Stimulated activated CD4-positive, alpha-beta T cell treated with anti-CD3 and anti-CD28 coated beads, Interleukin-4, amount 100 ng/mL, for 1 hour (primary cell): ENCODE results near the gene DUSP2.
A peak's percentile ranks its signal among the peaks of the same experiment; 100 is the strongest.
"Not testable (repeated sequence)": the region's sequence is repeated elsewhere in the genome, so short reads cannot be mapped to it uniquely, and the experiment has no call there.

Experiments
- DNase-seq: peaks from one replicate; pipeline ENCODE4 v3.0.0-alpha.2; 2020

The DUSP2 gene

GRCh38 chr2:96161898-96162297, 16.7 kb upstream of the DUSP2 start:
- no peak for DNase-seq

- not testable (repeated sequence) for DNase-seq
Measured at GRCh38 chr2:96160366-96160765, 15.1 kb upstream of the DUSP2 start.

- peak; percentile 54 for DNase-seq
Measured at GRCh38 chr2:96159084-96159830, 14.0 kb upstream of the DUSP2 start.

GRCh38 chr2:96158554-96158940, 13.3 kb upstream of the DUSP2 start:
- no peak for DNase-seq

- peak; percentile 98 for DNase-seq
Measured at GRCh38 chr2:96157649-96158553, 12.7 kb upstream of the DUSP2 start.

- DNase-seq, result no peak
Measured at GRCh38 chr2:96156926-96157648, 11.8 kb upstream of the DUSP2 start.

GRCh38 chr2:96156011-96156820, 11.0 kb upstream of the DUSP2 start:
- DNase-seq, result no peak

- DNase-seq, result no peak
Measured at GRCh38 chr2:96154506-96155380, 9.5 kb upstream of the DUSP2 start.

GRCh38 chr2:96153991-96154431, 8.8 kb upstream of the DUSP2 start:
- no peak for DNase-seq

GRCh38 chr2:96153291-96153713, 8.1 kb upstream of the DUSP2 start:
- DNase-seq, result no peak

- DNase-seq, result no peak
Measured at GRCh38 chr2:96152304-96153161, 7.3 kb upstream of the DUSP2 start.

- DNase-seq, result no peak
Measured at GRCh38 chr2:96151595-96152303, 6.5 kb upstream of the DUSP2 start.

- DNase-seq, result no peak
Measured at GRCh38 chr2:96150791-96151594, 5.8 kb upstream of the DUSP2 start.

- no peak for DNase-seq
Measured at GRCh38 chr2:96150007-96150640, 4.9 kb upstream of the DUSP2 start.

- DNase-seq, result peak; percentile 97
Measured at GRCh38 chr2:96148410-96149217, 3.4 kb upstream of the DUSP2 start.

GRCh38 chr2:96147593-96148201, 2.5 kb upstream of the DUSP2 start:
- no peak for DNase-seq
